ENCODE data around the gene GFER. TPM values are rescaled to one million over a fixed set of nuclear protein-coding genes. Genes with fewer than 3 reads are reported as not detected.

Gene GFER
- total and polyA plus RNA-seq, 2 of the 8 experiments (the other 6 are each of a cell fraction or from before 2014, with no cell fraction given) = 17.7 to 37.9 TPM

DNA sequence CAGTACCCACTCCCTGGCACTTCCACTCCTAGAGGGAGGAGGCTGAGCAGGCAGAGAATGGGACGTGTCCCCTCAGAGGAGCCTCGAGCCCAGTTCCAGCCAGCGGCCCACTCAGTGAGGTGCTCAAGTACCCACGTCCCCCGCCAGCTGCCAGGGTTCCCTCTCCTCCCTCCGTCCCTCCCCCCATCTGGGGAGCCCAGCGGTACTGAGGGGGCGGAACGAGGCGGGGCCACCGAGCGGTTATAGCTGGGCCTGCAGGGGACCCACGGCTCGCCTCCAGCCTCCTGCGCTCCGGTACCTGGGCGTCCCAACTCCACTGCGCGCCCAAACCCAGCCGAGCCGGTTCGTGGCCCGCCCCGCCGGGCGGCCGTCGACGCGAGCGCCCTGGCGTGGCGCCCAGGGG is 35.5 kb downstream of the GFER start, which contains the start of gene NPW:
NPW (plus strand) TSS at position 268 of the 403 bp plus-strand sequence.
- Histone ChIP-seq H3K4me2 (ENCODE audit: insufficient read depth in 1 of 2, low read depth in 2 of 2, low read length in 2 of 2) (peak within 1 kb of the TSS; percentile 71 to 79), H3K9me3 (ENCODE audit: insufficient read depth in 2 of 2, low read depth in 1 of 2, low read length in 1 of 2) (no peaks in the 10 kb centered on the region), H2BK5ac (ENCODE audit: low read depth, low read length) (no peak within 1 kb of the TSS), H2BK15ac (ENCODE audit: low read length) (no peak within 1 kb of the TSS), H3K23me2 (ENCODE audit: low read depth, low read length) (peaks cover 8% of the 10 kb centered on the region; the same call in 1 of the 2 replicates), H2AFZ (ENCODE audit: low read length) (peak within 1 kb of the TSS; percentile 6; the same call in 1 of the 2 replicates), H4K20me1 (replicated peaks in 1 of 2; ENCODE audit: control insufficient read depth in 1 of 2, insufficient read depth in 2 of 2, low read length in 2 of 2) (no peaks in the 10 kb centered on the region), H3K27me3 (replicated peaks in 1 of 4; ENCODE audit: control insufficient read depth in 3 of 4, extremely low read depth in 1 of 4, insufficient read depth in 3 of 4, low read length in 3 of 4) (peaks cover 22 to 38% (median 32%) of the 10 kb centered on the region in 4 experiments), H3K36me3 (ENCODE audit: control insufficient read depth in 2 of 4, insufficient read depth in 4 of 4, low read length in 3 of 4) (peaks cover 0 to 5% (median 0%) of the 10 kb centered on the region in 4 experiments; a peak in 1 of 8 replicates), H4K91ac (replicated peaks; ENCODE audit: insufficient read length, low read length) (no peak within 1 kb of the TSS), H3K23ac (ENCODE audit: insufficient read length) (no peak within 1 kb of the TSS), H2AK5ac (ENCODE audit: low read depth, low read length) (no peak within 1 kb of the TSS), H3K4ac (replicated peaks; ENCODE audit: insufficient read length, low read depth, low read length) (no peak within 1 kb of the TSS), H3K56ac (replicated peaks; ENCODE audit: insufficient read length, low read depth, low read length) (no peak within 1 kb of the TSS), H4K5ac (ENCODE audit: insufficient read length, low read depth, low read length) (no peak within 1 kb of the TSS), H3K4me1 (replicated peaks in 1 of 4; ENCODE audit: control insufficient read depth in 3 of 4, insufficient read depth in 4 of 4, low read length in 3 of 4) (peaks cover 0 to 21% (median 8%) of the 10 kb centered on the region in 4 experiments; a peak in 5 of 7 replicates), H3K27ac (ENCODE audit: low read depth, low read length) (no peak within 1 kb of the TSS), H2BK120ac (replicated peaks; ENCODE audit: low read depth, low read length) (no peak within 1 kb of the TSS), H3K9ac (replicated peaks in 1 of 4; ENCODE audit: extremely low read depth in 1 of 4, low read depth in 3 of 4, low read length in 3 of 4) (no peak within 1 kb of the TSS; a peak in 2 of 7 replicates), H3K14ac (ENCODE audit: insufficient read length) (no peak within 1 kb of the TSS), H3K18ac (ENCODE audit: extremely low read depth, low read length) (peak within 1 kb of the TSS; percentile 3; the same call in 1 of the 2 replicates), H2BK12ac (ENCODE audit: low read depth, low read length) (no peak within 1 kb of the TSS; the same call in 1 of the 2 replicates), H2BK20ac (ENCODE audit: low read length) (no peak within 1 kb of the TSS), H3K4me3 (ENCODE audit: extremely low read depth in 1 of 4, insufficient read depth in 2 of 4, low read depth in 3 of 4, low read length in 4 of 4) (peak within 1 kb of the TSS; percentile 21 to 59 (median 29); a peak in 7 of 8 replicates), H3K79me2 (ENCODE audit: control insufficient read depth in 1 of 2, insufficient read depth in 2 of 2, low read length in 2 of 2) (no peaks in the 10 kb centered on the region), H4K8ac (ENCODE audit: extremely low read depth, insufficient read depth, low read length) (peak within 1 kb of the TSS; percentile 46), H3K79me1 (ENCODE audit: low read depth, low read length) (no peaks in the 10 kb centered on the region)
- ChIA-PET POLR2A (ENCODE audit: partially characterized antibody) (interaction anchor here (1.0 to 2.0 kb wide), 8 partner anchors 11 to 135 kb away, joined by 3 to 9 read pairs (median 5); partner anchors contain the start of genes RPS2 and TRAF7), CTCF (ENCODE audit: partially characterized antibody) (interaction anchor here (0.9 to 7.5 kb wide), 11 partner anchors 11 to 127 kb away, joined by 3 to 55 read pairs (median 5); no protein-coding TSS in a partner anchor)
- peak in 1 of 2 experiments; percentile 78 for DNase-seq (ENCODE audit: low read depth in 1 of 2, low spot score in 2 of 2)
- FAIRE-seq = no peak
- 5% methylated on average over 20 of the region's 33 CpGs; no CpG with 5 or more reads in 1 of the 2 experiments for WGBS, 2 experiments (ENCODE audit: extremely low coverage in 1 of 2, insufficient coverage in 1 of 2, insufficient read length in 1 of 2, insufficient replicate concordance in 2 of 2, low coverage in 1 of 2, low lambda C conversion rate in 2 of 2, missing lambda C conversion rate in 1 of 2)
- TF ChIP-seq BRCA1 (IDR thresholded peaks at IDR 0.05; ENCODE audit: low read depth, low read length) (no peak), KDM1A (IDR thresholded peaks at IDR 0.05; ENCODE audit: borderline replicate concordance, low read length) (no peak), RBBP5 (IDR thresholded peaks at IDR 0.05; ENCODE audit: borderline replicate concordance, low read depth, low read length) (0 out of 2 replicates have a peak, but pooled peaks have one; percentile 15), NRF1 (IDR thresholded peaks at IDR 0.05; ENCODE audit: low read depth, low read length) (no peak), SUZ12 (IDR thresholded peaks at IDR 0.05; ENCODE audit: low read length) (no peak), POU5F1 (IDR thresholded peaks at IDR 0.05; ENCODE audit: low read depth, low read length) (no peak), EGR1 (IDR thresholded peaks at IDR 0.05; ENCODE audit: borderline replicate concordance, low read depth, low read length) (peak; percentile 73; the same call in 1 of the 2 replicates), JUND (IDR thresholded peaks at IDR 0.05; ENCODE audit: low read length) (no peak), SRF (IDR thresholded peaks at IDR 0.05; ENCODE audit: low read depth, low read length) (no peak)
- TF ChIP-seq, protein P1, sequence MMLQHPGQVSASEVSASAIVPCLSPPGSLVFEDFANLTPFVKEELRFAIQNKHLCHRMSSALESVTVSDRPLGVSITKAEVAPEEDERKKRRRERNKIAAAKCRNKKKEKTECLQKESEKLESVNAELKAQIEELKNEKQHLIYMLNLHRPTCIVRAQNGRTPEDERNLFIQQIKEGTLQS (IDR thresholded peaks at IDR 0.05; ENCODE audit: insufficient read depth, low read depth, low read length) = no peak
- TF ChIP-seq, protein P2, sequence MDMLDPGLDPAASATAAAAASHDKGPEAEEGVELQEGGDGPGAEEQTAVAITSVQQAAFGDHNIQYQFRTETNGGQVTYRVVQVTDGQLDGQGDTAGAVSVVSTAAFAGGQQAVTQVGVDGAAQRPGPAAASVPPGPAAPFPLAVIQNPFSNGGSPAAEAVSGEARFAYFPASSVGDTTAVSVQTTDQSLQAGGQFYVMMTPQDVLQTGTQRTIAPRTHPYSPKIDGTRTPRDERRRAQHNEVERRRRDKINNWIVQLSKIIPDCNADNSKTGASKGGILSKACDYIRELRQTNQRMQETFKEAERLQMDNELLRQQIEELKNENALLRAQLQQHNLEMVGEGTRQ (IDR thresholded peaks at IDR 0.05; ENCODE audit: low read length) = no peak
